Activated T-helper 2 cell treated with anti-CD3 and anti-CD28 coated beads, Interferon-gamma antibody, Interleukin-2, Interleukin-4, amounts not matched to agents 10 μg/mL and 5 μg/mL and 100 μg/mL, durations not matched to agents 14 hours and 24 hours and 36 hours (primary cell): Measurements from ENCODE around the gene GPRC5C. TPM values are rescaled to one million over a fixed set of nuclear protein-coding genes. Genes with fewer than 3 reads are reported as not detected.

ENCODE experiments used
- DNase-seq: peaks from one replicate; pipeline ENCODE4 v3.0.0; 2021; ENCODE audit warnings: low spot score
- H3K27ac Mint-ChIP-seq: one replicate; pipeline ENCODE4 v1.8.0; 2021; ENCODE audit warnings: mixed read lengths
- H3K27me3 Mint-ChIP-seq: one replicate; pipeline ENCODE4 v1.8.0; 2021; ENCODE audit warnings: low read depth, mixed read lengths
- H3K36me3 Mint-ChIP-seq: one replicate; pipeline ENCODE4 v1.8.0; 2021; ENCODE audit warnings: low read depth, mixed read lengths
- H3K4me1 Mint-ChIP-seq: one replicate; pipeline ENCODE4 v1.8.0; 2021; ENCODE audit warnings: low read depth, mixed read lengths
- H3K4me3 Mint-ChIP-seq: one replicate; pipeline ENCODE4 v1.8.0; 2021; ENCODE audit warnings: low read depth, mild to moderate bottlenecking, moderate library complexity, mixed read lengths
- H3K9me3 Mint-ChIP-seq: one replicate; pipeline ENCODE4 v1.8.0; 2021; ENCODE audit warnings: mixed read lengths
- intact Hi-C: fragments of 100-400 bp; cut with micrococcal nuclease; formaldehyde crosslinking; loops from one replicate; pipeline ENCODE4 v1.15.1; 2023
- total RNA-seq: library from RNA; stranded (reverse); gene quantifications from 2 replicates; pipeline ENCODE4 v1.2.3, GENCODE V29; 2022

The GPRC5C gene
- total RNA-seq, 1 donor from 2014 or later, result 0.89 TPM

DNA sequence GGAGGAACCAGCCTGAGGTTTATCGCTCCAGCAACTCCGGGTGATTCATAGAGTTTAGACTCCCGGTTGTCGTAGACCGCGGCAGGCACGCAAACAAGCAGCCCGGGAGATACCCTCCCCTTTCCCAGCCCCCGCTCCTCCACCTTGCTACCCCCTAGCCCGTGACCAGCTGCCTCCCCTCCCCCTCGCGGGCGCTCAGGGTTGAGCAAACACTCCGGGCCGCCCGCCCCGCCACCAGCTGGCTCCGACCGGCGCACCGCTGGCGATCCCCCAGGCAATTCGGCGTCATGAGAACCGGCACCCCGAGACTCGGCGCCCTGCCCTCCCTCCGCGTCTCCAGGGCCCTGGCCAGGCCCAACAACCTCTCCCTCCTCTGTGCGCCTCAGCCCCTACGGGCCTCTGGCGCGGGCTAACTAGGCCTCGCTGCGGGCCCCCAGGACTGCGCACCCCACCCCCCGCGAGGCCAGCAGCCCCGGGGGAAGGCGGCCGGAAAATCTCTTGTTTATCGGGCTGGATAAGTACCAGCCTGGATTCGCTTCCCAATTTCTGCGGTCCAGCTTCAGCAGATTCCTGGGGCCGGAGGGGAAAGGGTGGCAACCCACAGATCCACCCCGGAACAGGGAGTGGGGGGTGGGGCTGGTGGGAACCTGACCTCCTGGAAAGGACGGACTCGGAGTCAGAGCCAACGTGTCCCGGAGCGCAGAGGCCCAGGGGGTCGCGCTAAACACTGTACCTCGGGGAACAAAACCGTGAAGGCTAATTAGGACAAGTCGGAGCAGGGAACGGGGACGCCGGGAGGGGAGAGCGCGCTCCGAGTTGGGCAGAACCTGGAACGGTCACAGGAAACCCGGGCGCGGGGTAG, 951 bp upstream of the GPRC5C start:
- H3K4me3 Mint-ChIP-seq, result peak overlapping the region; percentile 42
- H3K36me3 Mint-ChIP-seq, result no peaks in the 10 kb centered on the region
- H3K9me3 Mint-ChIP-seq, result no peaks in the 10 kb centered on the region
- H3K27me3 Mint-ChIP-seq, result peaks cover 57% of the 10 kb centered on the region
- DNase-seq, result no peak
- intact Hi-C loops, result no loop called here
- H3K4me1 Mint-ChIP-seq, result no peaks in the 10 kb centered on the region
- H3K27ac Mint-ChIP-seq, result no peak overlapping the region

- H3K27me3 Mint-ChIP-seq, result peaks cover 56% of the 10 kb centered on the region
- DNase-seq, result no peak
- no peaks in the 10 kb centered on the region for H3K4me1 Mint-ChIP-seq
- no peak overlapping the region for H3K27ac Mint-ChIP-seq
- H3K36me3 Mint-ChIP-seq, result no peaks in the 10 kb centered on the region
- intact Hi-C loops, result no loop called here
- no peak overlapping the region for H3K4me3 Mint-ChIP-seq
- peaks cover 4% of the 10 kb centered on the region for H3K9me3 Mint-ChIP-seq
Observed at GRCh38 chr17:74432424-74432690, 469 bp downstream of the GPRC5C start.

- Mint-ChIP-seq H3K4me1 (no peaks in the 10 kb centered on the region), H3K27ac (no peak overlapping the region), H3K27me3 (peaks cover 53% of the 10 kb centered on the region), H3K4me3 (no peak overlapping the region), H3K36me3 (no peaks in the 10 kb centered on the region), H3K9me3 (peaks cover 9% of the 10 kb centered on the region)
- DNase-seq, result no peak
- intact Hi-C loops, result no loop called here
Observed at GRCh38 chr17:74432766-74433391, 991 bp downstream of the GPRC5C start.

DNA sequence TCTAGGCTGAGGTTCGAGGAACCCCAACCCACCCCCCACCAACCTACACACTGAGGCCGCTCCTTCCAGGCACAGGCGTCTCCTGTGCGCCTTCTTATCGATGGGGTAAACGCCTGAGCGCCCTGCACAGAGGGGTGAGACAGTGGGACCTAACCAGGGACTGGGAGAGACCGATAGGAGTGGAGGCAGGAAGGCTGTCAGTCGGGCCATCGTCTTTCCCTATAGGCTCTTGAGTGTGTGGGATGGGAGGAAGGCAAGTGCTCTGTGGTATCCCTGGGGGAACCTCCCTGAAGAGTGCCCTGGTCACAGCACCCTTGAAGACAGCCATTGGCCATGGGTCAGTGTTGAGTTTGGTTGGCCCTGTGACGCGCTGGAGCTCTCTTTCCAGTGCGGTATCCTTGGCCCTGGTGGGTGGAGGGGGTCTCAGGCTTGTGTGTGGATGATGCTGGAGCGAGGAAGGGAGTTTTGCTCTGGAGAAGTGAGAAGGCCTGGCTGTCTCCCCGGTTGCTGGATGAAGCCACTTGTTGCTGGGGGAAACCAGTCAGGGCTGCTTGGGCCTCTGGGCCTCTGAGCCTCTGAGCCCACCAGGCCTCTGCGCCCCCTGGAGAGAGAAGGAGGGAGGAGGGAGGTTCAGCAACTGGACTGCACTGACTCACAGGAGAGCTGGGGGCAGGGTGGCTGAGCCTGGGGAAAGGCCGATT, 1.7 kb downstream of the GPRC5C start:
- Mint-ChIP-seq H3K36me3 (no peaks in the 10 kb centered on the region), H3K27ac (no peak overlapping the region), H3K9me3 (peaks cover 11% of the 10 kb centered on the region), H3K4me1 (no peaks in the 10 kb centered on the region), H3K27me3 (peaks cover 49% of the 10 kb centered on the region), H3K4me3 (no peak overlapping the region)
- intact Hi-C loops, result no loop called here
- DNase-seq, result no peak

DNA sequence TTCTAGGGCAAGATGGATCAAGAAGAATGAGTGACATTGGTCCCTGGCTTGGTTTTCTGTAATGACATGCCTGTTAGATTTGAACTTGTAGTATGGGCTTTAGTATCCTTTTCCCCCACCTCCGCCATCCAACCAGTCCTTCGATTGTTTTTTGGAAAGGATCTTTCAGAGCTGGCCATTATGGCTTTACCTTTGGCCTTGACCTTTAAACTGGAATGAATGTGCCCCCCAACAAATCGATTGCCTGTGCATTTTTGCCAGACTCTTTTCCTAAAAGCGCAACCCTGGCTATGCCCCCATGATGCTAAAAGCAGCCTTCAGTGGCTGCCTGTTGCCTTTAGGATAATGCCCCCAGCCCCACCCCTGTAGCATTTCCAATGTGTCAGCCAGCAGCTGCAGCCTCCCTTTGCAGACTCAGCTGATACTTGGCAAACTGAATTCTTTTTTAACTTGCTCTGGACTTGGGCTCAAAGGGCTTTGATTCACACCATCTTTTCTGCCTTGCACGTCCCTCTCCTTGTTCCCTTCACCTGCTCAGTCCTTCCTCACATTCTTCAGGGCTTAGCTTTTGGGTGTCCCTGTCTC, 4.0 kb downstream of the GPRC5C start:
- Mint-ChIP-seq H3K36me3 (no peaks in the 10 kb centered on the region), H3K4me3 (no peak overlapping the region)
- intact Hi-C loops, result no loop called here

GRCh38 chr17:74437702-74438101, 5.8 kb downstream of the GPRC5C start:
- intact Hi-C loops, result loop anchor here (2.0 kb wide), 1 partner anchor 55 kb away; no protein-coding TSS in a partner anchor
- Mint-ChIP-seq H3K9me3 (peaks cover 11% of the 10 kb centered on the region), H3K36me3 (no peaks in the 10 kb centered on the region), H3K27me3 (peaks cover 26% of the 10 kb centered on the region), H3K27ac (no peak overlapping the region), H3K4me3 (no peak overlapping the region), H3K4me1 (no peaks in the 10 kb centered on the region)
- no peak for DNase-seq

More for the DNA sequence above, 4.0 kb downstream of the GPRC5C start:
- no peaks in the 10 kb centered on the region for H3K4me1 Mint-ChIP-seq
- H3K27me3 Mint-ChIP-seq, result peaks cover 35% of the 10 kb centered on the region
- no peak overlapping the region for H3K27ac Mint-ChIP-seq
- H3K9me3 Mint-ChIP-seq, result peaks cover 11% of the 10 kb centered on the region
- DNase-seq, result no peak

DNA sequence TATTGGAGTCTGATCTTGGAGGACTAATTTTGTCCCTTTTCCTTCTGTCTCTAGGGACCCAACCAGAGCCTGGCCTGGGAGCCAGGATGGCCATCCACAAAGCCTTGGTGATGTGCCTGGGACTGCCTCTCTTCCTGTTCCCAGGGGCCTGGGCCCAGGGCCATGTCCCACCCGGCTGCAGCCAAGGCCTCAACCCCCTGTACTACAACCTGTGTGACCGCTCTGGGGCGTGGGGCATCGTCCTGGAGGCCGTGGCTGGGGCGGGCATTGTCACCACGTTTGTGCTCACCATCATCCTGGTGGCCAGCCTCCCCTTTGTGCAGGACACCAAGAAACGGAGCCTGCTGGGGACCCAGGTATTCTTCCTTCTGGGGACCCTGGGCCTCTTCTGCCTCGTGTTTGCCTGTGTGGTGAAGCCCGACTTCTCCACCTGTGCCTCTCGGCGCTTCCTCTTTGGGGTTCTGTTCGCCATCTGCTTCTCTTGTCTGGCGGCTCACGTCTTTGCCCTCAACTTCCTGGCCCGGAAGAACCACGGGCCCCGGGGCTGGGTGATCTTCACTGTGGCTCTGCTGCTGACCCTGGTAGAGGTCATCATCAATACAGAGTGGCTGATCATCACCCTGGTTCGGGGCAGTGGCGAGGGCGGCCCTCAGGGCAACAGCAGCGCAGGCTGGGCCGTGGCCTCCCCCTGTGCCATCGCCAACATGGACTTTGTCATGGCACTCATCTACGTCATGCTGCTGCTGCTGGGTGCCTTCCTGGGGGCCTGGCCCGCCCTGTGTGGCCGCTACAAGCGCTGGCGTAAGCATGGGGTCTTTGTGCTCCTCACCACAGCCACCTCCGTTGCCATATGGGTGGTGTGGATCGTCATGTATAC, 8.0 kb downstream of the GPRC5C start:
- Mint-ChIP-seq H3K9me3 (peaks cover 11% of the 10 kb centered on the region), H3K4me1 (no peaks in the 10 kb centered on the region), H3K27me3 (peaks cover 12% of the 10 kb centered on the region), H3K27ac (no peak overlapping the region), H3K36me3 (no peaks in the 10 kb centered on the region), H3K4me3 (no peak overlapping the region)
- intact Hi-C loops, result loop anchor here (2.0 kb wide), 1 partner anchor 53 kb away; no protein-coding TSS in a partner anchor
- DNase-seq, result no peak

- DNase-seq, result no peak
- peaks cover 4% of the 10 kb centered on the region for H3K27me3 Mint-ChIP-seq
- no peaks in the 10 kb centered on the region for H3K4me1 Mint-ChIP-seq
- H3K4me3 Mint-ChIP-seq, result no peak overlapping the region
- H3K9me3 Mint-ChIP-seq, result peaks cover 11% of the 10 kb centered on the region
- no peaks in the 10 kb centered on the region for H3K36me3 Mint-ChIP-seq
- intact Hi-C loops, result no loop called here
- H3K27ac Mint-ChIP-seq, result no peak overlapping the region
Observed at GRCh38 chr17:74441537-74441936, 9.6 kb downstream of the GPRC5C start.

- no peak for DNase-seq
- no peak overlapping the region for H3K4me3 Mint-ChIP-seq
- no peaks in the 10 kb centered on the region for H3K36me3 Mint-ChIP-seq
- no peaks in the 10 kb centered on the region for H3K4me1 Mint-ChIP-seq
- peaks cover 8% of the 10 kb centered on the region for H3K9me3 Mint-ChIP-seq
- H3K27me3 Mint-ChIP-seq, result peaks cover 2% of the 10 kb centered on the region
- intact Hi-C loops, result no loop called here
- no peak overlapping the region for H3K27ac Mint-ChIP-seq
Observed at GRCh38 chr17:74442291-74442669, 10.4 kb downstream of the GPRC5C start.

- peaks cover 2% of the 10 kb centered on the region for H3K9me3 Mint-ChIP-seq
- no peaks in the 10 kb centered on the region for H3K4me1 Mint-ChIP-seq
- intact Hi-C loops, result no loop called here
- H3K36me3 Mint-ChIP-seq, result no peaks in the 10 kb centered on the region
- H3K27ac Mint-ChIP-seq, result no peak overlapping the region
- peaks cover 7% of the 10 kb centered on the region for H3K27me3 Mint-ChIP-seq
- H3K4me3 Mint-ChIP-seq, result no peak overlapping the region
- no peak for DNase-seq
Observed at GRCh38 chr17:74442670-74443515, 11.0 kb downstream of the GPRC5C start.

GRCh38 chr17:74443516-74444296, 11.8 kb downstream of the GPRC5C start:
- no peaks in the 10 kb centered on the region for H3K4me1 Mint-ChIP-seq
- H3K9me3 Mint-ChIP-seq, result no peaks in the 10 kb centered on the region
- H3K36me3 Mint-ChIP-seq, result no peaks in the 10 kb centered on the region
- DNase-seq, result no peak
- H3K27me3 Mint-ChIP-seq, result peaks cover 7% of the 10 kb centered on the region
- H3K4me3 Mint-ChIP-seq, result no peak overlapping the region
- intact Hi-C loops, result no loop called here
- no peak overlapping the region for H3K27ac Mint-ChIP-seq
